Calu3 (cell line): ENCODE results near the gene DDX43. TPM values are rescaled to one million over a fixed set of nuclear protein-coding genes. Genes with fewer than 3 reads are reported as not detected.

Experiments
- BruUV-seq: library from RNA; stranded (reverse); fragments of 400-500 nt; replicated peaks from 2 replicates; lab custom pipeline; 2021; lab: Mats Ljungman, UMichigan
- CTCF ChIA-PET: fragments of 300-600 bp; sonication (Branson Sonifier 250); formaldehyde crosslinking; loops from one replicate; lab custom pipeline; 2022; ENCODE audit warnings: antibody characterized with exemption; lab: Charles Lee
- DNase-seq: peaks from one replicate; pipeline ENCODE4 v3.0.0; 2022
- H3K27ac Mint-ChIP-seq: one replicate; pipeline ENCODE4 v1.8.0; 2022; ENCODE audit warnings: mixed read lengths; ENCODE audit not compliant: unreplicated experiment
- H3K27me3 Mint-ChIP-seq: one replicate; pipeline ENCODE4 v1.8.0; 2022; ENCODE audit warnings: mixed read lengths; ENCODE audit not compliant: unreplicated experiment
- H3K36me3 Mint-ChIP-seq: one replicate; pipeline ENCODE4 v1.8.0; 2022; ENCODE audit warnings: mild to moderate bottlenecking, moderate library complexity, mixed read lengths; ENCODE audit not compliant: insufficient read depth, unreplicated experiment
- H3K4me1 Mint-ChIP-seq: one replicate; pipeline ENCODE4 v1.8.0; 2022; ENCODE audit warnings: mild to moderate bottlenecking, low read depth, mixed read lengths; ENCODE audit not compliant: unreplicated experiment
- H3K4me3 Mint-ChIP-seq: one replicate; pipeline ENCODE4 v1.8.0; 2022; ENCODE audit warnings: mild to moderate bottlenecking, low read depth, moderate library complexity, mixed read lengths; ENCODE audit not compliant: unreplicated experiment
- H3K9me3 Mint-ChIP-seq: one replicate; pipeline ENCODE4 v1.8.0; 2022; ENCODE audit warnings: low read depth, mixed read lengths; ENCODE audit not compliant: unreplicated experiment
- CTCF ChIP-seq: fragments of 200-600 bp; IDR thresholded peaks from one replicate; pipeline ENCODE4 v1.8.0; 2022; ENCODE audit warnings: antibody characterized with exemption; ENCODE audit not compliant: unreplicated experiment
- intact Hi-C: fragments of 100-400 bp; cut with micrococcal nuclease; formaldehyde crosslinking; loops from one replicate; pipeline ENCODE4 v1.10.0; 2022; ENCODE audit not compliant: unreplicated experiment
- total RNA-seq: library from RNA; stranded (reverse); gene quantifications from 2 replicates; pipeline ENCODE4 v1.2.3, GENCODE V29; 2022

Gene DDX43
- total RNA-seq, 1 experiment from 2014 or later: 13.4 TPM

GRCh38 chr6:73395875-73396274 lies 1.2 kb downstream of the DDX43 start:
- BruUV-seq: no TSS peak
- intact Hi-C loops: no loop called here
- Mint-ChIP-seq H3K27ac (no peak overlapping the region), H3K4me3 (peak overlapping the region; percentile 92), H3K27me3 (no peaks in the 10 kb centered on the region), H3K9me3 (no peaks in the 10 kb centered on the region), H3K4me1 (peaks cover 7% of the 10 kb centered on the region), H3K36me3 (peaks cover 24% of the 10 kb centered on the region)
- no peak for DNase-seq
- CTCF ChIA-PET: no interaction called here
- no peak for TF ChIP-seq CTCF

GRCh38 chr6:73400656-73401055 lies 6.0 kb downstream of the DDX43 start:
- Mint-ChIP-seq H3K4me3 (no peak overlapping the region), H3K27me3 (no peaks in the 10 kb centered on the region), H3K27ac (no peak overlapping the region), H3K9me3 (no peaks in the 10 kb centered on the region), H3K36me3 (peaks cover 13% of the 10 kb centered on the region), H3K4me1 (no peaks in the 10 kb centered on the region)
- DNase-seq: no peak
- intact Hi-C loops: no loop called here
- BruUV-seq: no TSS peak
- CTCF ChIA-PET: no interaction called here
- no peak for TF ChIP-seq CTCF

GRCh38 chr6:73409395-73409794 lies 14.8 kb downstream of the DDX43 start:
- H3K27me3 Mint-ChIP-seq: no peaks in the 10 kb centered on the region
- CTCF ChIA-PET: interaction anchor here (0.6 kb wide), 2 partner anchors 67 to 297 kb away, joined by 4 to 5 read pairs; no protein-coding TSS in a partner anchor
- no peak overlapping the region for H3K4me3 Mint-ChIP-seq
- no peaks in the 10 kb centered on the region for H3K4me1 Mint-ChIP-seq
- TF ChIP-seq CTCF: no peak
- DNase-seq: no peak
- peaks cover 18% of the 10 kb centered on the region for H3K36me3 Mint-ChIP-seq
- no TSS peak for BruUV-seq
- intact Hi-C loops: no loop called here
- H3K9me3 Mint-ChIP-seq: no peaks in the 10 kb centered on the region
- H3K27ac Mint-ChIP-seq: no peak overlapping the region

- no peak for DNase-seq
- intact Hi-C loops: no loop called here
- peaks cover 26% of the 10 kb centered on the region for H3K36me3 Mint-ChIP-seq
- TF ChIP-seq CTCF: no peak
- no peaks in the 10 kb centered on the region for H3K9me3 Mint-ChIP-seq
- H3K27me3 Mint-ChIP-seq: no peaks in the 10 kb centered on the region
- H3K4me1 Mint-ChIP-seq: no peaks in the 10 kb centered on the region
- BruUV-seq: no TSS peak
- H3K4me3 Mint-ChIP-seq: no peak overlapping the region
- CTCF ChIA-PET: no interaction called here
- no peak overlapping the region for H3K27ac Mint-ChIP-seq
Measured at GRCh38 chr6:73413102-73413501, 18.5 kb downstream of the DDX43 start.
